ENCODE measurements around the gene DNMT3A.

Gene DNMT3A

DNA sequence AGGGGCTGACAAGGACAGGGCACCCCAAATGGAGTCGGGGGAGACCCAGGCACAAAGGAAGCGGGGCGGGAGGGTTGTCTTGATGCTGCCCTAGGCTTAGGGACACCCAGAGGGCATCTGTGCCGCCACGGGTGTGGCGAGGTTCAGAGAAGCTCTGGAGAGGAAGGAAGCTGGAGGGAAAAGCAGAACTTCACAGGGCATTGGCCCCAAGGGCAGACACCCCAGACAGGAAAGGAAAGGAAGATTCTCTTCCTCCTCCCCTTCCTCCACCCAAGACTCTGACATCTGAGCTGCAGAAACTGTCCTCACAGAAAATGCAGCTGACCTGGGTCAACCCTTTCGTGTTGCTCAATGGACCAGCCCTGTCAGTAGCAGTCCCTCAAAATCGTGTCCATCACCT is 25.6 kb downstream of the DNMT3A start:
- peaks cover 20 to 26% of the 10 kb centered on the region in 2 donors for H3K4me1 ChIP-seq (ENCODE audit: control insufficient read depth in 2 of 2, insufficient read depth in 2 of 2, low read length in 2 of 2)
- H3K9me3 ChIP-seq (ENCODE audit: control insufficient read depth in 2 of 2, low read length in 2 of 2): no peaks in the 10 kb centered on the region
- H3K36me3 ChIP-seq (ENCODE audit: control insufficient read depth in 2 of 2, insufficient read depth in 2 of 2, low read length in 2 of 2): peaks cover 3 to 8% of the 10 kb centered on the region in 2 donors
- no peak overlapping the region for H3K4me3 ChIP-seq (ENCODE audit: low read length in 2 of 2)
- H3K27ac ChIP-seq (ENCODE audit: low read depth in 2 of 2, low read length in 2 of 2): no peak overlapping the region
- H3K27me3 ChIP-seq (ENCODE audit: control insufficient read depth in 2 of 2, insufficient read depth in 2 of 2, low read length in 2 of 2): no peaks in the 10 kb centered on the region
- H3K9ac ChIP-seq (ENCODE audit: low read depth in 1 of 2, low read length in 2 of 2): no peak overlapping the region

DNA sequence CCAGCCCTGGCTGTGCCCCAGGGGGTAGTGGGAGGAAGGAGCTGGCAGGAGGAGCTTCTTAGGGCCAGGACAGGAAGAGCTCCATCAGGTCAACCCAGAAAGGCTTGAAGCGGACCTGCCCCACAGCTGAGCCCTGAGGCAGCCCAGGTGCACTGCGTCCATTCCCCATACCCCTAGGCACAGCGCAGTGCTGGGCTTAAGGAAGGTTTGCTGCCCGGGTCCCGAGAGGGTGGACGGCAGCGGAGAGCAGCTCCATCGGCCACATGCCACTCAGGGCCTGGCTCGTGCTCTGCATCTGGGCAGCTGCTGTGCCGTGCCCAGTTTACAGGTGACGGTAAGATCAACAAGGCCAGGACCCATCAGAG is 26.4 kb downstream of the DNMT3A start:
- H3K27ac ChIP-seq (ENCODE audit: low read depth in 2 of 2, low read length in 2 of 2): peak overlapping the region; percentile 5 to 63
- peak overlapping the region in 1 of 2 donors; percentile 7 for H3K4me3 ChIP-seq (ENCODE audit: low read length in 2 of 2)

DNA sequence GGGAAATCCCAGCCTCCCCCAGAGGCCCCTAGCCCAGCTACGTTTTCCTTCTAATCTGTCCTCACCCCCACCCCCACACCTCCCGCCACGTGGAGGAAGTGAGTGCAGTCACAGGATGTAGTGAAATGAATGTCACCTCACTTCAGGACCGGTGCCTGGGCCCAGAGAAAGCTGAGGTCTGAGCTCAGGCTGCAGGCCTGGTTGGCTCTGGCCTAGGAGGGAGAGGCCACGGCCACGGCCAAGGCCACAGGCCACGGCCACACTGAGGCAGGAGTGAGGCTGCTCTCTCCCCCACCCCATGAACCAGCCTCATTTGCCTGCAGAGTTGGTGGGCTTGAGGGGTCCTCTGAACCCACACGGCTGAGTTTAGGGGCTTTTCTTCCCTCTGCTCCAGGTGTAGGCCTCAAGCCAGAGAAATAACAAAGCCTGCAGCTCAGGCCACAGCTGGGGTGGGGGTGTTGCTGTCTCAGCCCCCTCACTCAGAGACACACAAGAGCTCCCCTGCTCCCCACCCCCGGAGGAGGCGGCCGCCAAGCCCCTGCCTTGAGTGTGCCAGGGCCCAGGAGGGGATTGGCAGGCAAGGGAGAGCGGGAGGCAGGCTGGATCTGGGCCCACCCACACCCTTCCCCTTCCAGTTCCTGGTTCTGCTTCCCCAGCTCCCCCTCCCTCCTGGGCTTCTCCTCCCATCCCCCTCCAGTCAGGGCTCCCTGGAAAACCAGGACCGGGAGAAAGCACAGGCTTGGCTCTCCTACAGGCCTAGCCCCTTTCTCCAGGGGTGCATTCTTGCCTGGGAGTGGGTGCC is 27.0 kb downstream of the DNMT3A start:
- Histone ChIP-seq H3K27me3 (ENCODE audit: control insufficient read depth in 2 of 2, insufficient read depth in 2 of 2, low read length in 2 of 2) (no peaks in the 10 kb centered on the region), H3K27ac (ENCODE audit: low read depth in 2 of 2, low read length in 2 of 2) (peak overlapping the region; percentile 5 to 63), H3K9me3 (ENCODE audit: control insufficient read depth in 2 of 2, low read length in 2 of 2) (no peaks in the 10 kb centered on the region), H3K36me3 (ENCODE audit: control insufficient read depth in 2 of 2, insufficient read depth in 2 of 2, low read length in 2 of 2) (peaks cover 3 to 8% of the 10 kb centered on the region in 2 donors), H3K4me3 (ENCODE audit: low read length in 2 of 2) (no peak overlapping the region), H3K9ac (ENCODE audit: low read depth in 1 of 2, low read length in 2 of 2) (no peak overlapping the region), H3K4me1 (ENCODE audit: control insufficient read depth in 2 of 2, insufficient read depth in 2 of 2, low read length in 2 of 2) (peaks cover 27 to 32% of the 10 kb centered on the region in 2 donors)

More for the DNA sequence above, 26.4 kb downstream of the DNMT3A start:
- no peaks in the 10 kb centered on the region for H3K27me3 ChIP-seq (ENCODE audit: control insufficient read depth in 2 of 2, insufficient read depth in 2 of 2, low read length in 2 of 2)
- no peaks in the 10 kb centered on the region for H3K9me3 ChIP-seq (ENCODE audit: control insufficient read depth in 2 of 2, low read length in 2 of 2)
- H3K4me1 ChIP-seq (ENCODE audit: control insufficient read depth in 2 of 2, insufficient read depth in 2 of 2, low read length in 2 of 2): peaks cover 26 to 31% of the 10 kb centered on the region in 2 donors
- peaks cover 3 to 8% of the 10 kb centered on the region in 2 donors for H3K36me3 ChIP-seq (ENCODE audit: control insufficient read depth in 2 of 2, insufficient read depth in 2 of 2, low read length in 2 of 2)
- H3K9ac ChIP-seq (ENCODE audit: low read depth in 1 of 2, low read length in 2 of 2): no peak overlapping the region

DNA sequence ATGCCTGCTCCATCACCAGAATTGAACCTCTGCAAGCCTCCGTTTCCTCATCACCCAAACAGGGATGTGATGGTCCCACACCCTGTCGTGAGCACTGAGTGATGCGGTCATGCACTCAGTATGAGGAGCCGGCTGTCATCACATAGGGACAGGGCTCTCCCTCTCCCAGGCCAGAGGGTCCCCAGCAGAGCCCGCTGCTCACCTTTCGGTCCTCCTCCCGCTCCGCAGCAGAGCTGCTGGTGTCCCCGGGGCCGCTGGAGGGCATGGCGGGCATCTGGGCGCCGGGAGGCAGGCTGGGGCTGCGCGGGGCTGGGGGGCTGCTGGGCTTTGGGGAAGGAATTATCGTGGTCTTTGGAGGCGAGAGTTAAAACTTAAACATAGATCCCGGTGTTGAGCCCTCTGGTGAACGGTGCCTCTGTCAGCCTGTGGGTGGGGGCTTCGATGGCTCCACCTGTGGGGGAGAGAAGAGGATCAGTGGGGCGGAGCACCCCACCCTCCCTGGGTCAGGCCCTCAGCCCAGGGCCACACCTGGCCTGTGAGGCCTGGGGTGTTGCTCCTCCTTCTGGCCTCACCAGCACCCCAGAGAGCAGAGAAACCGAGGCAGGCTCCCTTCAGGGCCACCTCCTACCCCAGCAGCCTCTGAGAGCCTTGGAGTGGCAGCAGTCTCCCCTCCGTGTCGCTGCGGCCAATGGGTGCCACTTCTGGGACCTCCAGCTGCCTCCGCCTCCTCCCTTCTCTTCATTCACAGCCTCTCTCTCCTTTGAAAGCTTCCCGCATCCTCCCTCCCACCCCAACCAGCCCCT is 27.8 kb downstream of the DNMT3A start:
- H3K27me3 ChIP-seq (ENCODE audit: control insufficient read depth in 2 of 2, insufficient read depth in 2 of 2, low read length in 2 of 2): no peaks in the 10 kb centered on the region
- H3K27ac ChIP-seq (ENCODE audit: low read depth in 2 of 2, low read length in 2 of 2): peak overlapping the region in 1 of 2 donors; percentile 63
- H3K36me3 ChIP-seq (ENCODE audit: control insufficient read depth in 2 of 2, insufficient read depth in 2 of 2, low read length in 2 of 2): peaks cover 3 to 8% of the 10 kb centered on the region in 2 donors
- no peak overlapping the region for H3K4me3 ChIP-seq (ENCODE audit: low read length in 2 of 2)
- peaks cover 27 to 32% of the 10 kb centered on the region in 2 donors for H3K4me1 ChIP-seq (ENCODE audit: control insufficient read depth in 2 of 2, insufficient read depth in 2 of 2, low read length in 2 of 2)
- no peak overlapping the region for H3K9ac ChIP-seq (ENCODE audit: low read depth in 1 of 2, low read length in 2 of 2)
- H3K9me3 ChIP-seq (ENCODE audit: control insufficient read depth in 2 of 2, low read length in 2 of 2): no peaks in the 10 kb centered on the region

DNA sequence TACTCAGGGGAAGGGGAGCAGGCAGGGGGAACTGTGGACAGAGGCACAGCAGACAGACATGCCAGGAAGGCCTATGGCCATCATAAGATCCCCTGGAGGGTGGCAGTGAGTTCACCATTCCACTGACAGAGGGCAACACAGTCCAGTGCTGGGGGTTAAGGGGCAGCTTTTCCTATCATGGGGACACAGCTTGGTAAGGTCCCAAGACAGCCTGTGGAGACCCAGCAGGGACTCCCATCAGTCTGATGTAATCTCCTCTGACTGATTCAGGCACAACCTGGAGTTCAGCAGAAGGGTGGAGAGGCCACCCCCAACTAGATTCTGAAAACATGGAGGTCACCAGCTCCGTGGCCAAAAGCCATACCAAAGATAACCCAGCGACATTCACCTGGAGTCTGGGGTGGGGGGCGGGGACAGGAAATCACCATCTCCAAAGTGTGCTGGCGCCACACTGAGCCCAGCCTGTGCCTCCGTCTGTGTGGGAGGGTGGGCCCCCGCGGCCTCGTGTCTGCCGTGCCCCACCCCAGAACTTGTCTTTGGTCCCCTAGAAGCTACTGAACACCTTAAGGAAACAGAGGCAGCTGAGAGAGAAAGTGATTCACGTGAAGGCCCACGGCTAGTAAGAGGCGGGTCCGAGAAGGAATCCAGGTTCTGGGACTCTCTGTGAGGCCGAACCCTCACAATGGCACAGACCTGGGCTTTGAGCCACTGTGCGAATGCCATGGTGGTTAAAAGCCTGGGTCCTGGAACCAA is 28.6 kb downstream of the DNMT3A start:
- H3K27me3 ChIP-seq (ENCODE audit: control insufficient read depth in 2 of 2, insufficient read depth in 2 of 2, low read length in 2 of 2): no peaks in the 10 kb centered on the region
- H3K27ac ChIP-seq (ENCODE audit: low read depth in 2 of 2, low read length in 2 of 2): no peak overlapping the region
- H3K4me3 ChIP-seq (ENCODE audit: low read length in 2 of 2): no peak overlapping the region
- H3K9ac ChIP-seq (ENCODE audit: low read depth in 1 of 2, low read length in 2 of 2): no peak overlapping the region
- H3K36me3 ChIP-seq (ENCODE audit: control insufficient read depth in 2 of 2, insufficient read depth in 2 of 2, low read length in 2 of 2): peaks cover 4 to 8% of the 10 kb centered on the region in 2 donors
- H3K4me1 ChIP-seq (ENCODE audit: control insufficient read depth in 2 of 2, insufficient read depth in 2 of 2, low read length in 2 of 2): peaks cover 27 to 32% of the 10 kb centered on the region in 2 donors
- no peaks in the 10 kb centered on the region for H3K9me3 ChIP-seq (ENCODE audit: control insufficient read depth in 2 of 2, low read length in 2 of 2)

DNA sequence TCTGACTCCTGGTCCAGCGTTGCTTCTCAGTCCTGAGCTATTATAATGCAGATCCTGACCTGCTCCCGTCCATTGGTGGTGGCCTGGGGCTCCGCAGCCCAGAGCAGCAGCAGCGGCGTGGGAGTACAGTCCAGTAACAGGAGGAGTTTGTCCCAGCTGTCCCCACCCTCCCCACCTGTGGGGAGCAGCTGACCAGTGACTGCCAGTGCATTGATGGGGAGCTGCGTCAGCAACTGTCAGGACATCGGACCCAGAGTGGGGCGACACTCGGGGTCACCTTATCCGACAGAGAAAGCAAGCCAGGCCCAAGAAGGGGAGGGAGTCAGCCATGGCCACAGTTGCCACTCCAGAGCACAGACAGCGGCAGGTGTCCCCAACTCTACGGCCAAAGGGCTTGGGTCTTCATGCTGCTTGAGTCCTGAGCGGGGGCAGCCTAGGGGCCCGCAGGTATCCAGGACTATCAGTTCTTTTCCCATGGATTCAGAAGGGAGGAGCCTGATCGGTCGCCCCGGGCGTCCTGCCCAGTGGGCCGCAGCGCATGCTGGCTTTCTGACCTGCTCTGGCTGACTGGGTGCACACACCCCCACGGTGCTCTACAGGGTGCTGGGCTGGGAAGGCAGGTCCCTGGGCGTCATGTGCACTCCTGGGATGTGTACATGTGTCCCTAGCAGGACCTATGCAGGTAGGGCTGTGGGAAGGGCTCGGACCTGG is 29.7 kb downstream of the DNMT3A start:
- Histone ChIP-seq H3K4me3 (ENCODE audit: low read length in 2 of 2) (no peak overlapping the region), H3K27me3 (ENCODE audit: control insufficient read depth in 2 of 2, insufficient read depth in 2 of 2, low read length in 2 of 2) (no peaks in the 10 kb centered on the region), H3K27ac (ENCODE audit: low read depth in 2 of 2, low read length in 2 of 2) (peak overlapping the region; percentile 25 to 56), H3K36me3 (ENCODE audit: control insufficient read depth in 2 of 2, insufficient read depth in 2 of 2, low read length in 2 of 2) (peaks cover 5 to 13% of the 10 kb centered on the region in 2 donors), H3K9me3 (ENCODE audit: control insufficient read depth in 2 of 2, low read length in 2 of 2) (no peaks in the 10 kb centered on the region), H3K4me1 (ENCODE audit: control insufficient read depth in 2 of 2, insufficient read depth in 2 of 2, low read length in 2 of 2) (peaks cover 27 to 32% of the 10 kb centered on the region in 2 donors), H3K9ac (ENCODE audit: low read depth in 1 of 2, low read length in 2 of 2) (no peak overlapping the region)

DNA sequence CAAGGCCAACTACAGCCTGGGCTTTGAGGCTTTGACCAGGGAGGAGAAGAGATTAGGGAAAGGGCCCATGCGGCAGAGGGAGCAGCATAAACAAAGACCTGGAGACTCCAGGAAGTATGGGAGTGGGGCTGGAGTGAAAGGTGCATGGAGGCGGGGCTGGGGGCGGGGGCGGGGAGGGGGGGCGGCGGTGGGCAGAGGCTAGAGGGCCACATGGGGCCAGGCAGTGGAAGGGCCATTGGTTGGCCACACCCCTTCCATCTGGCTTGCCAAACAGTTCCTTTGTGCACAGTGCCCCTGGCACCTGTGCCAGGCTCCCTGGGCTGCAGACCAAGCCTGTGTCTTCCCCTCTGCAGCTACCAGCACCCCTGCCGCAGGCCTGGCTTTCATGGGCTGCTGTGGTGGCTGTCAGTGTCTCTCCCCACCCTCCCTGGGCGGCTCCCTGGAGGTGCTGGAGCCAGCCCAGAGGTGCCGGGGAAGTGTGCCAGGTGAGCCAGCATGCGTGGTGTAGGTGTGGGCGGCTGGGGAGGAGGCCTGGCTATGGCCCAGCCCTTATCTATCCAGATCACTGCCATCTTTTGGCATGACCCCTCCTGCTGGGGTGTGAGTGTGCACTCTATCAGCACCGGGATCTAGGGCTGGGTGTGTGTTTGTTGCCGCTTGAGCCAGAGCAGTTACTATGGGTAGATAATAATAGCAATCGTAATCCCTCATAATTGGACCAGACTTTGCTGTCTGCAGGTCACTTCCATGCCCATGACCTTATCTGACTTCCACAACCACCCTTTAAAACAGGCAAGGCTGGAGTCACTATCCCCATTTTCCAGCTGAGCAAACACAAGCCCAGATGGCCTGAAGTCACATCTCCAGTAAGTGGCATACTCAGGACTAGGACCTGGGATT is 30.5 kb downstream of the DNMT3A start:
- Histone ChIP-seq H3K36me3 (ENCODE audit: control insufficient read depth in 2 of 2, insufficient read depth in 2 of 2, low read length in 2 of 2) (peaks cover 5 to 17% of the 10 kb centered on the region in 2 donors), H3K9me3 (ENCODE audit: control insufficient read depth in 2 of 2, low read length in 2 of 2) (no peaks in the 10 kb centered on the region), H3K4me1 (ENCODE audit: control insufficient read depth in 2 of 2, insufficient read depth in 2 of 2, low read length in 2 of 2) (peaks cover 27 to 32% of the 10 kb centered on the region in 2 donors), H3K27me3 (ENCODE audit: control insufficient read depth in 2 of 2, insufficient read depth in 2 of 2, low read length in 2 of 2) (no peaks in the 10 kb centered on the region), H3K27ac (ENCODE audit: low read depth in 2 of 2, low read length in 2 of 2) (peak overlapping the region; percentile 56 to 59), H3K9ac (ENCODE audit: low read depth in 1 of 2, low read length in 2 of 2) (no peak overlapping the region), H3K4me3 (ENCODE audit: low read length in 2 of 2) (no peak overlapping the region)

DNA sequence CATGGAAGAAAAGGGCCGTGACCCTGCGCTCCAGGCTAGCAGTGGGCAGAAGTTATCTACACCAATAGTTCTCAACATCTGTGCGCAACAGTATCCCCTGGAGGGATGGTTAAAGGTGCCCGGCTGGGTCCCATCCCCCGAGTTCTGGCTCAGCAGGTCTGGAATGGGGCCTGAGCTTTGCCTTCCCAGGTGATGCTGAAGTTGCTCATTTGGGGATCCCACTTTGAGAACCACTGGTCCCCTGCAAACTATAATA is 31.1 kb downstream of the DNMT3A start:
- no peaks in the 10 kb centered on the region for H3K9me3 ChIP-seq (ENCODE audit: control insufficient read depth in 2 of 2, low read length in 2 of 2)
- H3K36me3 ChIP-seq (ENCODE audit: control insufficient read depth in 2 of 2, insufficient read depth in 2 of 2, low read length in 2 of 2): peaks cover 5 to 21% of the 10 kb centered on the region in 2 donors
- no peaks in the 10 kb centered on the region for H3K27me3 ChIP-seq (ENCODE audit: control insufficient read depth in 2 of 2, insufficient read depth in 2 of 2, low read length in 2 of 2)
- peaks cover 27 to 35% of the 10 kb centered on the region in 2 donors for H3K4me1 ChIP-seq (ENCODE audit: control insufficient read depth in 2 of 2, insufficient read depth in 2 of 2, low read length in 2 of 2)
- peak overlapping the region; percentile 56 to 59 for H3K27ac ChIP-seq (ENCODE audit: low read depth in 2 of 2, low read length in 2 of 2)
- H3K4me3 ChIP-seq (ENCODE audit: low read length in 2 of 2): no peak overlapping the region
- no peak overlapping the region for H3K9ac ChIP-seq (ENCODE audit: low read depth in 1 of 2, low read length in 2 of 2)

DNA sequence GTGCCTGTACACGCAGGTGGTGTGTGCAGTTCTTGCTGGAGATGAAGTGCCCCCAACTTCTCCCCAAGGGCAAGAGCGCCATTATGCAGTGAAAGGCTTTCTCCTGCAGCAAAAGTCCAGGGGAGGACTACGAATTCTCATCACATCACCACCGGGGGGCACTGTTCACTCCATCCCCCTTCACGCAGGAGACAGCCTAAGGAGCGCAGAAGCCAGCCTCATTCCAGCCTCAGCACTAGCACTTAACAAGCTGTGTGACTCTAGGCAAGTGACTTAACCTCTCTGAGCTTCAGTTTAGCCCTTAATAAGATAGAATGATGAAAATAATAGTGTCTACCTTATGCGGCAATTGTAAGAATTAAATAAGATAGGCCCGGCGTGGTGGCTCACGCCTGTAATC is 32.3 kb downstream of the DNMT3A start:
- no peak overlapping the region for H3K27ac ChIP-seq (ENCODE audit: low read depth in 2 of 2, low read length in 2 of 2)
- peaks cover 5 to 23% of the 10 kb centered on the region in 2 donors for H3K36me3 ChIP-seq (ENCODE audit: control insufficient read depth in 2 of 2, insufficient read depth in 2 of 2, low read length in 2 of 2)
- no peak overlapping the region for H3K9ac ChIP-seq (ENCODE audit: low read depth in 1 of 2, low read length in 2 of 2)
- H3K27me3 ChIP-seq (ENCODE audit: control insufficient read depth in 2 of 2, insufficient read depth in 2 of 2, low read length in 2 of 2): no peaks in the 10 kb centered on the region
- H3K4me3 ChIP-seq (ENCODE audit: low read length in 2 of 2): no peak overlapping the region
- peaks cover 16 to 23% of the 10 kb centered on the region in 2 donors for H3K4me1 ChIP-seq (ENCODE audit: control insufficient read depth in 2 of 2, insufficient read depth in 2 of 2, low read length in 2 of 2)
- no peaks in the 10 kb centered on the region for H3K9me3 ChIP-seq (ENCODE audit: control insufficient read depth in 2 of 2, low read length in 2 of 2)

Measured in mucosa of rectum (tissue), 2 donors.